ENCODE results near the gene BACE1.

BACE1 gene

DNA sequence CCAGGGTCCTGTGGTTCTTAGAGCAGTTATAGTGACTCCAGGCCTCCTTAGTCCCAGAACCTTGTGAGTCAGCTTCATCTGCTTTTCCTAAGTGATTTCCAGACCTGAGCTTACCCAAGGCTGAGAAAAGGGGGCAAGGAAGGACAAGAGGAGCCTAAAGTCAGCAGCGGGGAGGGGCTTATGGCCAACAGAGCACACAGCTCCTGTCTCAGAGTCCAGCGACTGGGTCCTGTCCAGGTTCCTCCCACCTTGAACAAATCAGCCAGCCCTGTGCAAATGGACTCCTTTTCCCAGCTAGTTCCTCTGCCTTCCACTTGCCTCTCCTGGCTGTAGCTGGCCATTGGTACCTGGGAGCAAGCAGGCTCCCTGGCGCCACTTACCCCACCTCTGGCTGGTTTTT lies 10.9 kb downstream of the BACE1 start:
- no peak for DNase-seq (ENCODE audit: low read depth)

DNA sequence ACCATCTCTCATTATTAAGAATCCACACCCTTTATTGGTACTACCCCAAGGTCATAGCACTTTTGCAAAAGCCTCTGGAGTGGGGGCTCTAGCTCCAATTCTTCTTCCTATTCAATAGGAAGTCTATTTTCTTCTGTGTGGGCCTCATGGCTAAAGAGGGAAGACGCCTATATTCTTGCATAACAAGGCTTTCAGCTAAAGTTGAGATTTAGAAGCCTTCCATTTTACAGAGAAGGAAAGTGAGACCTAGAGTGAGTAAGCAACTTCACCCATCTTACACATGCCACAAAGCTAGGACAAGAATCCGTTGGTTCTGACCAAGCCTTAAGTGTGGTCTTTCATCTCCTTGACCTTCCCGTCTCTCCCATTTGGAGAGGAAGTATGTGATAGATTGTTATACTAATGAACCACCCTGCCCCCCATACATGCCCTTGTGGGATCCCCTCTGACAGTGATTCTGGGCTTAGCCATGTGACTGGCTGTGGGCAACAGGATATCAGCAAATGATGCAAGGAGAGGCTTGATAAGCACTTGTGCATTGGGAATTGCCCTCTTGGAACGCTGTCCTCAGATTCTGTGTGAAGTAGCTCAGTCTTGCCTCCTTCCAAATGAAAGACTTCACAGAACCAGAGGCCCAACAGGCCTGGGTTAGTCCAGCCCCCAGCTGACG lies 12.3 kb downstream of the BACE1 start:
- no peak for DNase-seq (ENCODE audit: low read depth)

DNA sequence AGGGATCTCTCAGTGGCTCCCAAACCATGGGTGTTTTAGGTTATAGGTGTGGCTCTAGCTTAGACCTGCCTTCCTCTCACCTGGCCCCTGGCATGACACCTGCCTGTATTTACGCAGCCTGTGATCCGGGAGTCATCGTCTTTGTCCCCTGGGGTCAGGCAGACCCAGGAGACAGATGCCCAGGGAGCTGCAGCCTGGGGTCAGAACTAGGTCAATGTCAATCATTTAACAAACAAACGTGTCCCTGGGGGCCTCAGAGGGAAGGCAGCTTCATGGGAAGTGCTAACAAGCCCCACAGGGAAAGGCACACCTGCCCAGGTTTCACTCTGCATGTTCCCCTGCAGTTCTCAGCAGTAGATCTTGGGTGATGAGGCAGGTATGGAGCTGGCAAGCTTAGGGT lies 13.0 kb downstream of the BACE1 start:
- no peak for DNase-seq (ENCODE audit: low read depth)

DNA sequence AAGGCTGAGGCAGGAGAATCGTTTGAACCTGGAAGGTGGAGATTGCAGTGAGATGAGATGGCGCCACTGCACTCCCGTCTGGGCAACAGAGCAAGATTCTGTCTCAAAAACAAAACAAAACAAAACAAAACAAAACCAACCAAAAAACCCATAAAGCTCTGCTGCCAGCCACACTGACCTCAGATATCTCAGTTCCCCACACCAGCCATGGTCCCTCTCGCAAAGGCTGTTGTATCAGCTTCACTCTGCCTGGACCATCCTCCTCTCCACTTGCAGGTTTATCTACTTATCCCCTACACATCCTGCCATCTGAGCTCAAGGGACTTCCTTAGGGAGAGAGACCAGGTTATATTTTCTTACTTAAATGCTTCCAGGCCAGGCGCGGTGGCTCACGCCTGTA lies 13.8 kb downstream of the BACE1 start:
- DNase-seq (ENCODE audit: low read depth) = no peak

DNA sequence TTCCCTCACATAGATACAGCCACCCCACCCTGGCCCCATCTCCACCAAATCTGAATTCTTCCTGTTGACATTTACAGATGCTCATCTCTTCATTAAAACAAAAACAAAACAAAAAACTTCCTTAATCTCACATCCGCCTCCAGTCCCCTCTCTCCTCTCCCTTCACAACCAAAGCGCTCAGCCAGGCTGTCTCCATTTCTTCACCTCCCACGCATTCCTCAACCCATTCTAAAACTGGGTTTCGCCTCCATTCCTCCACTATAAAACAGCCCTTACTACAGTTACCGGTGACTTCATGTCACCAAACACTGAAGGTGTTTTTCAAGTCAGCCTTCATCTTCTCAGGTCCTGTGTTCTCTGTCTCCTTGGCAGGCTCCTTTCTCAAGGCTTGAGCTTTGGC lies 15.3 kb downstream of the BACE1 start:
- DNase-seq (ENCODE audit: low read depth) = no peak

DNA sequence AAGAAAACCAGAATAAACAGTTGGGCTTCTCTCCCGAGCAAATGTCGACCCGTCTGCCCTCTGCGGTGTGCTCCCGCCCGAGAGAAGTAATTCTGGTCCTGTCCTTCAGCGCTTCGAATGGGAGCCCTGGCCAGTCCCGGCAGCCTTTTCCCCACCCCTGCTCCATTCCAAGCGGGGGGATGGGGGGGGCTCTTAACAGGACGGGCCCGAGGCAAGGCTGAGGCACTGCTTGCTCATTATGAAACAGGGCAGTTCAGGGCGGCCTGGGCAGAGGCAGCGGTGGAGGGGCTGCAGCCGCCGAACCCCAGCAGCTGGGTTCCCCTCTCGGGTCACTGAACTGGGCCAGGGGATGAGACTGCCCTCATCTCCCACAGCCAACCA lies 15.8 kb downstream of the BACE1 start:
- no peak for DNase-seq (ENCODE audit: low read depth)

DNA sequence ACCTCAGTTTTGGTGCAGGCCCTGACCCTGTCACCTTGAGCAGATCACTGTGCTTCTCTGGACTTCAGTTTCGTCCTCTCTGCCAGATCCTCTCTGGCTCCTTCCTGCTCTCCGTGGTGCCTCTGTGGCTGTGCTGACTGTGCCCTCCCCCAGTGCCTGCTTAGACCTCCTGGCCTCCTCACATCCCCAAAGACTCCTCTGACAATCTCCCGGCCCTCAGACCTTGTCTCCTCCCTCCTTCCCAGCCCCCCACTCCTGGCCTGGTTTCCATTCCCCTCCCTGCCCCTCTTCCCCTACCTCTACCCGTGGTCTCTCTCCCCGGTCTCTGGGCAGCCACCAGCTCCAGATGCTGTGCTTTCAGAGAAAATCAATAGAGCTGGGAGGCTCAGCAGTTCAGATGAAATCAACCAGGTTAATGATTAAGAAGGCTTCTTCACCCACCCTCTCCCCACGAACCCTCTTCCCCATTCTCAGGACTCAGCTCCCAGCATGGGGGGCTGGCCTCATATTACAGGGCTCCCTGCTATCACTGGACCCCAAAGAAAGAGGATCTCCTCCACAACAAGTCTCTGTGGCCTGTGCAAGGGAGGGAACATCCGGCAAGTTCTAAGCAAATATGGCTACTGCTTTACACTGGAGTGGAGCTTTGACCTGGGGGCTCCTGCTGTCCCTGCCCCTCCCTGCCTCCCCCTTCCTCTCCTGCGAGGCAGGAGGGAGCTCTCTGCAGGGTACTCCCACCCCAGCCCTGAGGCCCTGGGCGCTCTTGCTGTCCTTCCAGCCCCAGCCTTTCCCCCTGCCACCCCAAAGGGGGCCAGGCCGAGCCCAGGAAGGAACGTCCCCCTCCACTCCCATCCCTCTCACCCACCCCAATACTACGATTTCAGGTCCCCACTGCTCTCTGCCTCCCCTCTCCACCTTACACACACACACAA lies 16.4 kb downstream of the BACE1 start:
- no peak for DNase-seq (ENCODE audit: low read depth)

DNA sequence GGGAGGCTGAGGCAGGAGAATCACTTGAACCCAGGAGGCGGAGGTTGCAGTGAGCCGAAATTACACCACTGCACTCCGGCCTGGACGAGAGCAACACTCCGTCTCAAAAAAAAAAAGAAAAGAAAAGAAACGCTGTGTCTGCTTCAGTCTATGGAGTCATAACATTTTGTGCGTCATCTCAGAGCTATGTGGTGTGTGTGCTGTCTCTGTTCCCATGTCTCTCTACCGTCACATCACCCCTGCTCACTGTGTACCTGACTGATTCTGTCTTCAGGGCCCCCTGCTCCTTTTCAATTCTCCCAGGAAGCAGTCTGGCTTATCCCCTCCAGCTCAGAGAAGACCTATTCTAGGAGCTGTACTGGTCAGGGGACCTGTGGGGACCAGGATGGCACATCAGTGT lies 17.9 kb downstream of the BACE1 start:
- no peak for DNase-seq (ENCODE audit: low read depth)

DNA sequence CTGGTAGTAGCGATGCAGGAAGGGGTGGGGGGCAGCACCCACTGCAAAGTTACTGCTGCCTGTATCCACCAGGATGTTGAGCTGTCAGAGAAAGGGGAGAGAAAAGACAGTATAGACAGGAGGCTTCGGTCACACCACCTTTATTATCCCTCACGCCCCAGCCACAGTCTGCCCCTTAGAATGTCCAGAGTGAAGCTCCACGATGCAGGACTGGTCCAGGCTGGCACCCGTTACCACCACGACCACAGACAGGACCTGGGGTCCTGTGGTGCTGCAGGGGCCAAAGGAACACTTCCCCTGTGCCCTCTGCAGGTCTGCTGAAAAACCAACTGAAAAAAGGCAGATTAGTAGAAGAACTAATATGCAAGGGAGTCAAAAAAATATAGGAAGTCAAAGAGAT lies 19.2 kb downstream of the BACE1 start:
- DNase-seq (ENCODE audit: low read depth) = no peak

DNA sequence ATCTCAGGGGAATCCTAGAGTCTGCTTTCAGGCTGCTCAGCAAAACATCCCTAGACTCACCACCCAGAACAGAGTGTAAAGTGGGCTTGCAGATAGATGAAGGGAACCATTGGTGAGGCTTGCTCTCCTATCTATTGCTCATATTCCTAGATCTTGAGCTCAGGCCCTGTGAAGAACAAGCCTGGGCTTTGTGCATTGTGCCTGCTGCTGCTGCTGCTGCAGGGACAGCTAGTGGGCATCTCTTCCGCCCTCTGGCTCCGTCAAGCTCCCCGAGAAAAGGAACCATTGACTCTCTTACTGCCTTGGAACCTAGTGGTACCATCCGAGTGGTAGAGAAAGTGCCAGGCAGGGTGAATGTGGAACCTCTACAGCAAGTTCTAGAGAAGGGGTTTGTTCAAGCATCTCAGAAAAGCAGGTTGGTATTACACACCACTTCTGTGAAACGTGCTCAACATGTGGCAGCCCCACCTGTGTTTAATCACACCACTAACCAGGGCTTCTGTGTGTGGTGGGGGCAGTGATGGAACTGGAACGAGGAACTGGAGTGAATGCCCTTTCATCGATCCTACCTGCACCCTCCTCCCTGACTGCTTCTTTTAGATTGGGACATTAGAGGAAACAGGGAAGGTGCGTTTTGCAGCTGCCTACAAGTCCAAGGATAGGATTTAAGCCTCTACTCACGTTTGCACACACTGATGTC lies 20.5 kb downstream of the BACE1 start:
- no peak for DNase-seq (ENCODE audit: low read depth)

DNA sequence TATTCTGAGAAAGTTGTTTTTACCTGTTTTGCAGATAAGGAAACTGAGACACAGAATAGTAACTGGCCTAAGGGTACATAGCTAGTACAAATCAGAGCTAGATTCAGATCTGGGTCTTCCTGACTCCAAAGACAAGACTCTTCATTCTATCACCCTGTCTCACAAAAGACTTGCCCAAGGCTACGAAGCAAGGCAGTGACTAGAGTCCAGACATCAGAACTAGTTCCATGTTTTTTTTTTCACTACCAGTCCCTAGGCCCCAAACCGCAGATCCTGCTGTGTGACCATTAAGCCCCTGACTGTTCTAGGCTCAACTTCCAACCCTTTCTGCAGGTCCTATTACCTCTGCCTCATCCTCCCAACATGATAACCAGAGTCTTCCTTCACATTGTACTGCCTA lies 23.4 kb downstream of the BACE1 start:
- DNase-seq (ENCODE audit: low read depth) = no peak

DNA sequence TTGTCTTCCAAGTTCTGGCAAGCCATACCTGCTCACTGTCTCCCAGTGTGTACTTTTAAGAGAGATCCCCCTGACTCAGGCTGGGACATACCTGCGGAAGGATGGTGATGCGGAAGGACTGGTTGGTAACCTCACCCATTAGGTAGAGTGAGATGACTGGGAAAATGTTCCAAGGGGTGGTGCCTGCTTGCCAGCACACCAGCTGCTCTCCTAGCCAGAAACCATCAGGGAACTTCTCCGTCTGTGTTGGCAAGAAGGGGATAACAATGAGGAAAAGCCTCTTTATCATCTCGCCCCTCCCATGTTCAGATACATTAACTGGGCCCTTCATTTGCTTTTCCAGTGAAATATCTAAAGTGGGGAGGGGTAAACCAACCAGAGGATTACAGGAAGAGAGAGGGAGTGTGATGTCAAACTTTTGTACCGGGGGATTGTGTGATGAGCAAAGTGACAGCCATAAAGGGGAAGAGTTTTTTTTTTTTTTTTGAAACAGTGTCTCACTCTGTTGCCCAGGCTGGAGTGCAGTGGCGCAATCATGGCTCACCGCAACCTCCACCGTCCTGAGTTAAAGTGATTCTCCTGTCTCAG lies 25.2 kb downstream of the BACE1 start, which contains the start of gene BACE1-AS:
TSS of gene BACE1-AS (plus strand) at position 538 of the 588 bp plus-strand sequence.
- DNase-seq (ENCODE audit: low read depth) = no peak

DNA sequence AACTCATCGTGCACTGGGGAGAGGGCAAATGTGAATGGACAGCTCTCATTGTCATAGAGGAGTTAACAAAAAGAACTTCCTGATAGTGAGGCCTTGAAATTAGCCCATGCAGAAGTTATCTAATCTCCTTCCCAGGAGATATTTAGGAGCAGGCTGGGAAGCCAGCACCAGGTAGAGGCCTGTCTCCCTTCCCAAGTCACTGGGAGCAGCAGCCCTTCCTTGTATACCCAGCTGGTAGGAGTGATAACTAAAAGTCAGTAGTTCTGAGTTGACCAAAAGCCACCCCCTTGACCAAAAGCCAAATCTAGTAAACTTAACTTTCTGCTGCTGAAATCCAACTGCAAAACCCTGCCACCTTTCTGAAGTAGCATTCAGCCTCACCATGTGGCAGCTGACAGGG lies 26.3 kb downstream of the BACE1 start:
- no peak for DNase-seq (ENCODE audit: low read depth)

DNA sequence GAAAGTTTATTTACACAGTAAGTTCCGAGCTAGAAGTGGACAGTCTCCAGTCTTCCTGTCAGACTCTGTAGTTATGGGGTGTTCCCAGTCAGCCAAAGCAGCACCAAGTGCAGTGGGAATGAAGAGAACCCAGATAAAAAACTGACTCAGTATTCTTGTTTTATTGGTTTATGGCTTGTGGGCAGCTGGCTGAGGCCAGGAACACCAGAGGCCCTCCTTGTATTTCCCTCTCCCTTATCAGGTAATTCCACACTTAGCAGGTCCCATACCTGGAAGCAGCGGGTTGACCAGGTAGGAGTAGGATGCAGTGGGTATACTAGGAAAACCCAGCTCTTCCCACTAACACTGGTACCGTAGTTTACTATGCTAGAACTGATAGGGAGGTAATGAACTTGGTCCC lies 28.4 kb downstream of the BACE1 start:
- DNase-seq (ENCODE audit: low read depth) = no peak

DNA sequence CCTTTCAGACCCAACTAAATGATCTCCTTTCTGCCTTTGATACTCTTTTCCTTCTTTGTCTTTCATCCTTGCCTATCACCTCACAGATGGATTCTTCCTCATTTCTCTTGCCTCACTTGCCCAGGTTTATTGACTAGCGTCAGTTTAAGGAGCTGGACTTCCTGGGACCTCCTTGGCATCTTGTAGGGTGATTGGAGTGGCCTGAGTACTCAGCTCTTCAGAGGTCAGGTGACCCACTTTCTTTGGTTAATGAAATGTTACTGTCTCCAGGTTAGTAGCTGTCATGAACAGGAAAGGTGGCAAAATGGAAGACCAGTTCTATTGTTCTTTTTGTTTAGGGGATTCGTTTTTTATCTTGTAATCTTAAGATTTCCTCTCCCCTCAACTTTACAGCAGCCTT lies 29.5 kb downstream of the BACE1 start:
- DNase-seq (ENCODE audit: low read depth) = no peak

DNA sequence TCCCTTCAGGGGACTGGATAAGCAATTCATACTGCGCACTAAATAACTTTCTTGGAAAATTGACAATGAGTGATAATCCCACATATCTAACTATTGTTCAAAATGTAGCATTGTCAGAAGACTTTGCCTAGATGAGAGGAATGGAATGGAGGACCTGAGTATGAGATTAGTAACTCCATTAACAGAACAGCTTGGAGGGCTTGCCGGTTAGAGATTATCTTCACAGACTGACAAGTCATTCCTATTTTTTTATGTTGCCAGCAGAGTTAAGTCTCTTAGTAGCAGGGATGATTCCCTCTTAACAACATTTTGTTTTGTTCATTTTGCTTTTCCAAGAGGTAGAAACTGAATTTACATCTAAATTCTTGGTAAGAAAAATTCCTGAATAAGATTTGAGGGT lies 32.0 kb downstream of the BACE1 start:
- no peak for DNase-seq (ENCODE audit: low read depth)

DNA sequence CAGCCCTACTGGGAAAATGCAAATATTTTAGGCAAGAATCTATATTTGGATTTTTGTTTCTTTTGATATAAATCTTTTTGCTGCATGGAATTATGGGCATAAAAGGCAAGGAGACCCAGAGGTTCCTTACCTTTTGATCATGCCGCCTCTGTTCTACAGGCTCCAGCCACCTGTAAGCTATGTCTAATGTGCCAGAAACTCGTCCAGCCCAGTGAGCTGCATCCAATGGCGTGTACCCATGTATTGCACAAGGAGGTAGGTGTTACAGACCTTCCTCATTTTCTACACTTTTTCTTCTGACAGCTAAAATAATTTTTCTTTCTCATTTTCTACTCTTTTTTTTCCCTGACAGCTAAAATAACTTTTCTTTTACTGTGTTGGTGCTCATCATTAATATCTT lies 33.1 kb downstream of the BACE1 start:
- DNase-seq (ENCODE audit: low read depth) = no peak

DNA sequence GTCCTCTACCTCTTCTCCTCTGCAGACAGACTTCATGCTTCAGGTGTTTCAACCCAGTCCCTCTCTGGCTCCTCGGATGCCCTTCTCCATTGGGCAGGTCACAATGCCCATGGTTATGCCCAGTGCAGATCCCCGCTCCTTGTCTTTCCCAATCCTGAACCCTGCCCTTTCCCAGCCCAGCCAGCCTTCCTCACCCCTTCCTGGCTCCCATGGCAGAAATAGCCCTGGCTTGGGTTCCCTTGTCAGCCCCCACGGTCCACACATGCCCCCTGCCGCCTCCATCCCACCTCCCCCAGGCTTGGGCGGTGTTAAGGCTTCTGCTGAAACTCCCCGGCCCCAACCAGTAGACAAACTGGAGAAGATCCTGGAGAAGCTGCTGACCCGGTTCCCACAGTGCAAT lies 34.2 kb downstream of the BACE1 start:
- no peak for DNase-seq (ENCODE audit: low read depth)

DNA sequence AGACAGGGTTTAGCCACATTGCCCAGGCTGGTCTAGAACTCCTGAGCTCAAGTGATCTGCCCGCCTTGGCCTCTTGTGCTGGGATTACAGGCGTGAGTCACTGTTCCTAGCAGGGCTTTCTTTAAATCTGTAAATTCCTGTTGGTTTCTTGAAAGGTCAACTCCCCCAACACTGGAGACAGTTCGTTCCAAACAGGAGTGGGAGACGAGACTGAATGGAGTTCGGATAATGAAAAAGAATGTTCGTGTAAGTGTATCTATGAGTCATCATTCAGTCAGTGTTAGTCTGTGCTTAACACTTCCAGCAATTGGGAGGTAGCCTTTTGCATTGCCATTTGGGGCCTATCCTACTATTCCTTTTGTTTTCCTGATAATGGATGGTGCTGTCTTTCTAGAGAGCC lies 34.9 kb downstream of the BACE1 start:
- no peak for DNase-seq (ENCODE audit: low read depth)

DNA sequence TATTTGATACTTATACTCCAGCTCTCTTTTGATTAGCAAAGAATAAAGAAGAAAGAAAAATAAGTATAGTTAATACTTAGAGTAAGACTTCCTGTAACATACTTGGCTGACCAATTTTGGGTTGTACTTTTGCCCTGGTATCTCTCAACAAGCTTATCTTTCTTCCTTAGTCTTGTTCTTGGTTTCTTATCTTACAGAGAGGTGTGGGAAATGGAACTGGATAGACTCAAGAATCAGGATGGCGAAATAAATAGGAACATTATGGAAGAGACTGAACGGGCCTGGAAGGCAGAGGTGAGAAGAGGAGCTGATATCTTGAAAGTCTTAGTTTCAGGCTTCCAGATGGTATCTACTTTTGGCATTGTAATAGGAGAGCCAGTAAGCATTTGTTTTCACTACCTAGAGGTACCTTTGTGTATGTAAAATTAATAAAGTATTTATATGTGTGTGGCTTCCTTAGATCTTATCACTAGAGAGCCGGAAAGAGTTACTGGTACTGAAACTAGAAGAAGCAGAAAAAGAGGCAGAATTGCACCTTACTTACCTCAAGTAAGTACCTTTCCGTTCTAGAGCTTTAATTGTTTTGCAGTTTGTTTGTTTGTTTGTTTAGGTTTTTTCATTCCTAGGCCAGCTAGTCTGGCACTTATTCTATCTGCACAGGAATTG lies 36.2 kb downstream of the BACE1 start:
- no peak for DNase-seq (ENCODE audit: low read depth)

DNA sequence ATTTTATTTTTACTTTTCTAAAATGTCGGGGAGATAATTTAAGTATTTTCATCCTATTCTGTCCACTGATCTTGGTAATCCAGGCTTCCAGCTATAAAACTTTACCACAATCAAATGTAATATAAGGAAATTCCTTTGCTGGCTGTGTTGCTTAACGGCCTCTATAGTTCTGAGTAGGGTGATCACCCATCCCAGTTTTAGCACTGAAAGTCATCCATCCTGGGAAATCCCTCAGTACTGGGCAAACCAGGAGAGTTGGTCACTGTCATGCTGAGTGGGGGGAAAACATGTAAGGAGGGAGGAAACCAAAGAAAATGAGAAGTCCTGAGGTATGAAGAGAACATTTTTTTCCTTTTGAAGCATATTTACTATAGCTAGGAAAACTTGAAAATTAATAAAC lies 37.7 kb downstream of the BACE1 start:
- no peak for DNase-seq (ENCODE audit: low read depth)

Data from activated gamma-delta T cell treated with anti-CD3 and anti-CD28 coated beads, Interleukin-2, amount 50 U/mL, for 16 hours (primary cell).